Raji (cell line): Measurements from ENCODE around the gene EDRF1.

ENCODE experiments used
- POLR2A ChIP-seq: IDR thresholded peaks from 2 replicates; pipeline ENCODE4 v1.6.1; 2011; ENCODE audit warnings: low read depth, low read length, control low read depth; ENCODE audit not compliant: insufficient read depth

The EDRF1 gene

DNA sequence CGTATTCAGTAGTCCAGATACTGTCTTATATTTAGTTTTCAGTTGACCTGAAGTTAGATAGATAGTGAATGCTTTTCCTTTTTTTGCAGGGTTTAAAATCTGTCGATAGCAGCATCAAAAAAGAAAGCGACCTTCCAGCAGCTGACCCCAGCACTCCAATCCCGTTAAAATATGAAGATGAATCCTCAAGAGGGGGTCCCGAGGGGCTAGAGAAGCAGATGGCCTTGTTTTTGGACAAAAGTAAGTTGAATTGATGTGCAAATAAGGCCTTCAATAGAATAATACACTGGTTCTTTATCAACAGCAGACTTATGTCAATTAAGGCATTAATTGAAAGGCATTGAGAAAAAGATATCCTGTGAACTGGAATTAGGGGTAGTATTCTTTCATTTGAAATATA, 18.7 kb downstream of the EDRF1 start:
- no peak for TF ChIP-seq POLR2A

DNA sequence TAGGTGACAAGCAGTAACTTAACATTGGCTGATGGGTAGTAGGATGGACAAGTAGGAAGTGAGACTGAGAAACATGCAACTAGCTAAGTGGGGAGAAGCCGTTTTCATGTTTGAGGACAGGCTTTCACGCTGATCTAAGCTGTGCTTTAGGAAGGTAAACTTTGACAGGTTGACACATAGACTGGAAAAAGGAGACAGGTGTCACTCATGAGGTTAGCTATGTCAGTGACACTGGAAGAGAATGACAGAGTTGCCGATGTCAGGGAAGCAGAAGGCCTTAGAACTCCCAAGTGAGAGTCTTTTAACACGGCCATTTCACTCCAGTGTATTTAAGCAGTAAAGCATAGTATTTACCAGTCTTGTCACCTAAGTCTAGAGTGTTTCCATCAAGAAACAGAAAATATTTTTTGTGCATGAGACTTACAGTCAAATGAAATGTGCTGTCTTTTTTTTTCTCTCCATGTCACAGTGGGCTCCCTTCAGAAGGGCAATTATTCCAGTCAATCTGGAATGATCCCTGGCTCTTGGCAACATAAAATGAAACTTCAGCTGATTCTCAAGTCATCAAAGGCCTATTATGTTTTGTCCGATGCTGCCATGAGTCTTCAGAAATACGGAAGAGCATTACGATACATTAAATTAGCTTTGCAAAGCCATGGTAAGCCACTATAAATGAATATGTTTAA, 20.6 kb downstream of the EDRF1 start:
- TF ChIP-seq POLR2A, result no peak

DNA sequence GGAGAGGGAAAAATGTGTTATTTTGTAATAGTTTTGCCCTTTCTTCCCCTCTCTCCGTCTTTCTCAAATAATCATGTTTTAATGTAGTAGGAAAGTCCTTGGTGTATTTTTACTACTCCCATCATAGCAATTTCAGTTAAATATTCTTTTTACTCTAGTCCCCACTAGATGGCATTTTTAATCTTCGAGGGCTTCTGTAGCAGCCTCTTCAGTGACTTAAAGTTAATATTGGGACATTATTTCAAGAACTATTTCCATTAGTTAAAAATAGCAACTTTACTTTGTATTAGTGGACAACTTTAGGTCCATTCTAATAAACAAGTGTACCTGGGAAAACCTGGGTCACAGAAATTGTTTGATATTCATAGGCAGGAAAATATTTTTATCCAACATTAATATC, 23.0 kb downstream of the EDRF1 start:
- TF ChIP-seq POLR2A, result no peak

DNA sequence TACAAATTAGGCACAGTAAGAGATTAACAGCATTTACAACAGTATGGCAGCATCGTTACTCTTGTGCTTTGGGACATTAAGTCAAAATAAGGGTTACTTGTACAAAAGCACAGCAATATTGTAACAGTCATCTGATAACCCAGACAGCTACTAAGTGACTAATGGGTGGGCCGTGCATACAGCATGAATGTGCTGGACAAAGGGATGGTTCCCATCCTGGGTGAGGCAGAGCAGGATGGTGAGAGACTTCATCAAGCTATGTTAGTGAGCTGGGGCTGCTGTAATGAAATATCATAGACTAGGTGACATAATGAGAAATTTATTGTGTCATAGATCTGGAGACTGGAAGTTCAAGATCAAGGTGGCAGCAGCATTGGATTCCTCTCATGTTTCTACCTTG, 25.4 kb downstream of the EDRF1 start:
- TF ChIP-seq POLR2A, result no peak

DNA sequence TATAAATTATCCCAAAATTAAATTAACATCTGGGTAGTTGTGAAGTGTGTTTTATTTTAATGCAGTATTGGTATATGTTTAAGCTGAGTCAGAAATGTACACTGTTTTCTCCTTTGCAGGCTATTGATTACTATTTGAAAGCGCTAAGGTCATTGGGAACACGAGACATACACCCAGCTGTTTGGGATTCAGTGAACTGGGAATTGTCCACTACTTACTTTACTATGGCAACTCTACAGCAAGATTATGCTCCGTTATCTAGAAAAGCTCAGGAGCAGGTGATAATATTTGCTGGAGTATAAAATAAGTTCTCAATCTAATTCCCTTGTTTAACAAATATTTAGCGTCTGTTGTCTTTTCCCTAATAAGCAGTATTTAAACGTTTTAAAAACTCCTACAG, 27.9 kb downstream of the EDRF1 start:
- no peak for TF ChIP-seq POLR2A

DNA sequence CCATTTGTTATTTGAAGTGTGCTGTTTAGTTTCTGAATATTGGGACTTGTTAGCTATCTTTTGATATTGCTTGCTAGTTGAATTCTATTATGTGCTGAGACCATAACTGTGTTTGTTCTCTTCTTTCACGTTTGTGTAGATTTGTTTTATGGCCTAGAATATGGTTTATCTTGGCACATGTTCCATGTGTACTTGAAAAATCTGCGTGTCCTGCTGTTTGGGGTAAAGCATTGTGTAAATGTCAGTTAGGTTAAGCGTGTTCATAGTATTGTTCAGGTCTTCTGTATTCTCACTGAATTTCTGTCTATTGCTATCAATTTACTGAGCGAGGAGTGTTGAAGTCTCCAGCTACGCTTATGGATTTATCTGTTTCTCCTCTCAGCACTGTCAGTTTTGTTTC, 36.7 kb downstream of the EDRF1 start:
- TF ChIP-seq POLR2A, result no peak

DNA sequence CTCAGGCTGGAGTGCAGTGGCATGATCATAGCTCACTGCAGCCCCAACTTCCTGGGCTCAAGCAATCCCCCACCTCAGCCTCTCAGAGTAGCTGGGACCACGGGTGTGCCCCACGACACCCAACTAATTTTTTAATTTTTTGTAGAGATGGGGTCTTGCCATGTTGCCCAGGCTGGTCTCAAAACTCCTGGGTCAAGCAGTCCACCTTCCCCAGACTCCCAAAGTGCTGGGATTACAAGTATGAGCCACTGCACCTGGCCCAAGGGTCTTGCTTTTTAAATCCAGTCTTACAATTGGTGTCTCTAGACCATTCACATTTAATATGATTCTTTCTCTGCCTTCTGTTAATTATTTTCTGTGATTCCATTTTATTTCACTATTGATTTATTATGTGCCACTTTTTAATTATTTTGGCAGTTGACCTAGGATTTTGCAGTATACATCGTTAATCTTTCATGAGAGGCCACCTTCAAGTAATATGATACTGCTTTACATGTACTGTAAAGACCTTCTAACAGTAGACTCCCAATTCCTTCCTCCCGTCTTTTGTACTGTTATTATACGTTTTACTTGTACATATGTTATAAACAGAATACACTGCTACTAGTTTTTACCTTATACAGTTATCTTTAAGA, 37.5 kb downstream of the EDRF1 start:
- TF ChIP-seq POLR2A, result no peak

DNA sequence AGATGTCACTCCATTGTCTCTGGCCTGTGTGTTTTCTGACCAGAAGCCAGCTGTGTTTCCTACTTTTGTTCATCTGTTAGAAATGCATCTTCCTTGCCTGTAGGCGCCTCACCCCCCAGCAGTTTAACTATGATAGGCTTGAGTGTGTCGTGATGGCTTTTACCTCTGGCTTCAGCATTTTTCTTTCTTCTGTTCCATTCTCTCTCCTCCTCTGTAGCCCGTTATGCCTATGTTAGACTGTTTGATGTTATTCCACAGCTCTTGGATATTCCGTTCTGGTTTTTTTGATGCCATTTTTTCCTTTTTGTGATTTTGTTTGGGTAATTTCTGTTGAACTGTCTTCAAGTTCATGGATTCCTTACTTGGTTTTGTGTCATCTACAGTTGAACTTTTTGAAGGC, 38.2 kb downstream of the EDRF1 start:
- TF ChIP-seq POLR2A, result no peak

DNA sequence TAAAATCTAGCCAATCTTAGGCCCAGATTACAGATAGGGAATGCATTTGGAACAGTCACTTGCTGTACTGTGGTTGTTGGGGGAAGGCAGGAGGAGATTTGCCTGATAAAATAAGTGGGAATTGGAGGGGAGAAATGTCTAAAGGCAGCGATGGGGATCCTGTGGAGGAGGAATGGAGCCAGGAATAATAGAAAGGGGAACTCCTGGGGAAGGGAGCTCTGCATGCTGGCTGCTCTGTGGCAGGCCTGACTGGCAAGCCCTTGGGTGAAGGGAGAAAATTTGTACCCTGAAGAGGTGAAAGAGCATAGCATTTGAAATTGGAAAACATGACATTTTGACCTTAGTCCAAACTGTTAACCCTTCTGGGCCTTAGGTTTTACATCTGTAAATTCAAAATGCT, 42.5 kb downstream of the EDRF1 start:
- TF ChIP-seq POLR2A, result no peak

DNA sequence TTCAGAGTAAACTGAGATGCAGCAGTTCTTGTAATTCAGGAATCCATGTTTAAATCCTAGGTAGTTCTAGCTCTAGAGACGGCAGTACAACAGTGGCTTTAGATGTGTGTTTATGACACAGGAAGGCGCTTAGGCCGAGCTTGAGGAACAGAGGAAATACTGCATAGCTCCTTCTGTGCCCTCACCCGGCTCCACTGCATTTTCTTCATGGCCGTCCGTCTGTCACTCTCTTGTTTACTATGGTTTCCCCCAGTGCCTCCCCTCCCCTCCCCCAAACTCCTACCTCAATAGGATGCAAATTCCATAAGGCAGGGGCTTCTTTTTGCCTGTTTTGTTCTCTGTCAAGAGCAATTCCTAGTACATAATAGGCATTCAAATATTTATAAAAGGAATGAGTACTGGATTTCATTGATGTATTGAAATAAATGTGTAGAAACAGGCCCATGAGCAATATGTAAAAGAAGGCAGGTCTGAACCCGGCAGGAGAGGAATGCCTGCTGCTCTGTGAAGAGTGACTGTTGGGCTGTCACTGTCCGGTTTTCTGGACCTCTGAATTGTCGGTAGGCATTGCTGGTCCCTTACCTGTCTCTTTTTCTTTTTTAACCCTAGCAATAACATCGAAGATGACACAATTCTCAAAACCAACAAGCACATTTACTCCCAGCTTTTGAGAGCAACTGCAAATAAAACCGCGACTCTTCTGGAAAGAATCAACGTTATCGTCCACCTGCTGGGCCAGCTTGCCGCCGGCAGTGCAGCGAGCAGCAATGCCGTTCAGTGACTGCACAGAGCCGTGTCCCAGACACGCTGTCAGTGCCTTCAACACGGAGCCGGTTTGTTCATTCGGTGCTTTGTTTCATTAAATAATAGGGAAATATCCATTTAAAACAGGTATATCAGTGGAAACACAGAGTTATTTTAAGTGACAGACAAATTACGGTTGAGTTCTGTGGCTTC, 43.5 kb downstream of the EDRF1 start:
- no peak for TF ChIP-seq POLR2A

DNA sequence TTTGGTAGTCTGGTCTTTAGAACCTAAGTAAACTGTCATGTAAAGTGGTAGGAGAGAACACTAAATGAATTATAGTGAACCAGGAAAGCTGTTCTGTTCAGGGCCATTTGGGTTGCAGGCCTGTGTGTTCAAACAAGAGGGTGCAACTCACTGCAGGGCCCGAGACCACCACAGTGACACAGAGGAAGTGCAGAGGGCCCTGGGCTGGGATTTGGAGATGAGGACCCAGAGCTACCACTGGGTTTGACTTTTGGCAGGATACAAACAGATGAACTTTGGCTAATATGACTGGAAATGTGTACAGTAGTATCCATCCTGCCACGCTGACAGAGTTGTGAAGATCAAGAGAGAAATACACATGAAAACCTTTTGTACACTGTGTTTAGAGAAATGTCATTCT, 46.3 kb downstream of the EDRF1 start:
- no peak for TF ChIP-seq POLR2A

DNA sequence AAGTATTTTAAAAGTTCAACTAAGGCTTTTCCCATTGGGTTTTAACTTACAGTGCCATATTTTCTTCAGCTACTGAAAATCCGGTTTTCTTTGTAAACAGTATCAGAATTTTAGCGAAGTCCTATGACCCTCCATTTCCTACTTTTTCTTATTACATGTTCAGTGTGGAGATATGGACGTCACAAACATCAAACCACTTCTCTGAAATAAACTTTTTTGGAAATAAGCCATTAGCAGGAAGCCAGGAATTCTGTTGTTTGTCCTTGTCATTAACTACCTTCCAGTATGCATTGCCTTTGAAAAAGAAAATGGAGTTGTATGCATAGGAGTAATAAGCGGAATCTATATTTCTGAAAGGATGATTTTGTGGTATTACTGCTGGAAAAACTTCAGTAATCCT, 47.0 kb downstream of the EDRF1 start:
- TF ChIP-seq POLR2A, result no peak

DNA sequence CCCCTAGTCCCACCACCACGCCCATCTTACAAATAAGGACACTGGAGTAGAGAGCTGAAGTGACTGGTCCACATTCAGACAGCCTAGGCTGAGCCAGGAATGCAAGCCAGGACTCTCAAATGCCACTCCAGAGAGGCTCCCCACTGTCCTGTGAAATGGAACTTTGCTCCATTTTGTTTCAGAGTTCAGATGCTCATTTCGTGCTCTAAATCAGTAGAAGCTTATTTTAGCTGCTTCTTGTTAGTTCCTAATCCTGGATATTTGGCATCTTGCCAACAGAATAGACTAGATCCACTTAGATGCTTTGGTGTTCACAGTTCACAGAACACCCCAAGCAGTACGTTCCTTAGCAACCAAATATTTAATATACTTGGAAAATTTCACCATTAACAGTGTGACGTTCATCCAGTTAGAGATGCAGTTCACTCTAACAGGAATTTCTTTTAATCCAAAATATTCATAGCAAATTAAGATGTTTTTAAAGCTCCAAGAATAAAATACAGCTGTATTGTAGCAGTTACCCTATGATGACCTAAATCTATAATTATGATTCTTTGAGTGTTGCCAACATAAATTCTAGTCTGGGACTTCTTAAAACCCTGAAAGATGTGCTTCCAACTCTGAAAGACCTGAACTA, 48.8 kb downstream of the EDRF1 start:
- no peak for TF ChIP-seq POLR2A

DNA sequence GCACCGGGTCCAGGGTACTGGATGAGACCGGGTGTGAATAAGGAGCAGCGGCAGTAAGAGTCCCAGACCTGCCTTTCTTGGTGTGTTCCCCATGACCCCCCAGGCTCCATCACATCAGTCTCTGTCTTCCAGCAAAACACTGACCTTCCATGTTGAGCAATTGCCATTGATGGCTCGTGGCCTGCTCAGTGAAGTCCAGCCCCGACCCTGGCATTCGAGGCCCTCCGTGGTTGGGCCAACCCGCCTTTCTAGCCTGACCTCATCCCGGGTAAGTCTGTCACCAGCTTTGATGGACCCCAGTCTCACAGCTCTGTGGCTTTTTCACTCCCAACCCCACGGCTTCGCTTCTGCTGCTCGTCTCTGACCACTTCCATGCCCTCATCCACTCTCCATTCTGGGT, 49.7 kb downstream of the EDRF1 start:
- no peak for TF ChIP-seq POLR2A

DNA sequence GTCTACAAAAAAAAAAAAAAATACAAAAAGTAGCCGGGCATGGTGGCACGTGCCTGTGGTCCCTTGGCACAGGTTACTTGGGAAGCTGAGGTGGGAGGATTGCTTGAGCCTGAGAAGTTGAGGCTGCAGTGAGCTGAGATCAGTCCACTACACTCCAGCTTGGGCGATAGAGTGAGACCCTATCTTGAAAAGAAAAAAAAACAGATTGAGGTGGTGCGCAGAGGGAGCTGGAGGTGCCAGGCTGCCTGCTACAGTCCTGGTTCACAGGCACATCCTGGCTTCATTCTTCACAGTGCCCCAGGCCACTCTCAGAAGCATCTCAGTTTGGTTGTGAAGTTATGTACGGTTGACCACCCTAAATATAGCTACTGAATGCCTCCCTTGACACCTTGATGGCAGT, 51.3 kb downstream of the EDRF1 start:
- no peak for TF ChIP-seq POLR2A

DNA sequence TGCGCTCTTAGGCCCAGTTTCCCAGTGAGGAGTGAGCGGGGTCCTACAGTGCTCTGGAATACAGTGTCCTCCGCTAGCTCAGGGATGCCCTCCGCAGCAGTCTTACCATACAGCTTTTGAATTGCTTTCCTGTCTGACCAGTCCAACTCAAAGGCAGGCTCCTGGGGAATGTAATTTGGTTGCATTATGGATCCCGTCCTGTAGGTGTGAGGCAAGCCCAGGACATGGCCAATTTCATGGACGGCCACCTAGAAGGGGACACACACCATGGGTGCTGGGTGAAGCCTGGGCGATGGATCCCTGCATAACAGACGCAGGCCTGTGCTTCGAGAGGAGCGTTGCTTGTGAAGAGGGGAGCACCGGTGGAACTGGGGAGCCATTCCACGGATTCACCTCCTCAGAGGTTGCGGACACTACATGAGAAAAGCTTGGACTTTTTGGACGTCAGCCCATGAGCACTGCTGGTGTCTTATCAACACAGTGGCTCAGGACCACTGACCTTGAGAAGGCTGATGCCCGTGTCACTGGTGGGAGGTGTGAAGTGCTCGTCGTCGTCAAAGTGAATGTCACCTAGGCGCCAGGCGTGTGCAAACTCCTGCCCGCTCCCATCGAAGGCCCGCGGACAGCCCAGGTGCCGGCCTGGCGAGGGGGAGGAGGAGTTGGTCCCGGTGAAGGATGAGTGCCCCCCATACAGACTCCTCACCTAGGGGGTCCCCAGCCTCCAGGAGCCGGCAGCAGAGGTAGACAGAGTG, 52.8 kb downstream of the EDRF1 start:
- TF ChIP-seq POLR2A, result no peak

DNA sequence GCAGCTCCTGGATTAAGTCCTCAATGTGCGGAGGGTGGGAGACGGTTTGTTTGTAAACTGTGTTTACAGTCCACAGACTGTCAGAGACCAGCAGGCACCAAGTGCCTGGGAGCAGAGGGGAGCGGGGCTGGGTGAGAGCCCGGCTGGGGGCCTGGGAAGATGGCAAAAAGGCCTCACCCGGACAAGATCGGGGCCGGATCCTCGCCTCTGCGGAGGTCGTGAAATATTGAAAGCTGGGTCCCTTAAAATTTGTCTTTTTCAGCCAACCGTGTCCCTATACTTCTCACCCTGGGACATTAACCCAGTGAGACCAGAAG, 53.3 kb downstream of the EDRF1 start:
- no peak for TF ChIP-seq POLR2A
